ENCODE measurements around the gene MLXIP.
"Not testable (repeated sequence)": the region's sequence is repeated elsewhere in the genome, so short reads cannot be mapped to it uniquely, and the experiment has no call there.

MLXIP gene

DNA sequence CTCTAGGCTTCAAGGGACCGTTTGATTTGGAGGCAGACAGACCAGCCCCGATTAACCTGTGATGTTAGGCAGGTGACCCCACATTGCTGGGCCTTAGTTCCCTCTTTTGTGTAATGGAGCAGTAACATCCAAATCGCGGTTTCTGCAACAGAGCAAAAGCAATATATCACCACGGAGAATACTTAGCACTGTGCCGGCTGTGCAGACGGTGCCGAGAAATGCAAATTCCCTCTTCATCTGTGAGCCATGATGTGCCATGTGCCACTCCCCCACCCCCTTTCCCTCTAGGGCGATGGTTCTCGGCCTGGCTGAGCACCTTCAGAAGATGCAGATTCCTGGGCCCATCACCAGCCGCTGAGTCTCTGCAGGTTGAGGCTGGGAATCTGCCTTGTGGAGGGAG is 46.0 kb upstream of the MLXIP start:
- TF ChIP-seq CTCF (IDR thresholded peaks at IDR 0.05; ENCODE audit: low read depth, low read length) = no peak
- DNase-seq = no peak
- no peaks in the 10 kb centered on the region for H3K27me3 ChIP-seq (ENCODE audit: insufficient read depth, low read depth, severe bottlenecking)
- H3K9me3 ChIP-seq (ENCODE audit: severe bottlenecking) = no peaks in the 10 kb centered on the region
- H3K4me3 ChIP-seq (ENCODE audit: low read depth, low read length) = no peak overlapping the region
- peaks cover 18% of the 10 kb centered on the region for H3K36me3 ChIP-seq
- H3K27ac ChIP-seq = no peak overlapping the region

DNA sequence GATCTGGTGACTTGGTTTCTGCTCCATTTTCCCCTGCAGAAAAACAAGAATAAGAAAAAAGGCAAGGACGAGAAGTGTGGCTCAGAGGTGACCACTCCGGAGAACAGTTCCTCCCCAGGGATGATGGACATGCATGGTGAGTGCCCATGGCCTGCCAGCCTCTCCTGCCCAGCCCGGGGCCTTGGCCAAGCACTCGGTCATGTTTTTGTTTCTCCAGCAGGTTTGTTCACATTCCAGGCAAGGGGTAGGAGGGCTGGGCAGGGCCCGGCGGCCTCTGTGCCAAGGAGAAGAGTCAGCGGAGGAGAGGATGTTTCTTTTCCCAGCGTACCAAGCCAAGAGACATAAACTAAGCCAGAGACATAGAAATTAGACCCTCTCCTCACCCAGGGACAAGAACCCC is 43.3 kb upstream of the MLXIP start:
- no peaks in the 10 kb centered on the region for H3K27me3 ChIP-seq (ENCODE audit: insufficient read depth, low read depth, severe bottlenecking)
- TF ChIP-seq CTCF (IDR thresholded peaks at IDR 0.05; ENCODE audit: low read depth, low read length) = no peak
- peaks cover 23% of the 10 kb centered on the region for H3K36me3 ChIP-seq
- no peak for DNase-seq
- no peaks in the 10 kb centered on the region for H3K9me3 ChIP-seq (ENCODE audit: severe bottlenecking)
- H3K27ac ChIP-seq = no peak overlapping the region
- H3K4me3 ChIP-seq (ENCODE audit: low read depth, low read length) = no peak overlapping the region

DNA sequence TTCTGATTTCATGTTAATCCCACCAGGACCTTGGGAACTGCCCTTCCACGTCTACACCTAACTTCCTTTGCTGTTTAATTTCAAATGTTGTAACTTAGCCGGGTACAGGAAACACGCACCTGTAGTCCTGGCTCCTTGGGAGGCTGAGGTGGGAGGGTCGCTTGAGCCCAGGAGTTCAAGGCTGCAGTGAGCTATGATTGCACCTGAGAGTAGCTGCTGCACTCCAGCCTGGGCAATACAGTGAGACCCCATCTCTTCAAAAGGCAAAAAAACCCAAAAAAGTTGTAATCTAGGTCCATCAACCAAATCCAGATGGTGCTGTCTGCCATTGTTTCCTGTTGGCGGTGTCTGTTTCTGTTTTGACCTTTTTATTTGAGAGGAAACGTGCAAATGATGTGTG is 42.4 kb upstream of the MLXIP start:
- Histone ChIP-seq H3K27me3 (ENCODE audit: insufficient read depth, low read depth, severe bottlenecking) (no peaks in the 10 kb centered on the region), H3K9me3 (ENCODE audit: severe bottlenecking) (no peaks in the 10 kb centered on the region), H3K27ac (no peak overlapping the region), H3K4me3 (ENCODE audit: low read depth, low read length) (no peak overlapping the region), H3K36me3 (peaks cover 23% of the 10 kb centered on the region)
- TF ChIP-seq CTCF (IDR thresholded peaks at IDR 0.05; ENCODE audit: low read depth, low read length) = no peak
- DNase-seq = no peak

- H3K36me3 ChIP-seq = peaks cover 38% of the 10 kb centered on the region
- no peak for TF ChIP-seq CTCF (IDR thresholded peaks at IDR 0.05; ENCODE audit: low read depth, low read length)
- H3K27ac ChIP-seq = no peak overlapping the region
- DNase-seq = no peak
- H3K9me3 ChIP-seq (ENCODE audit: severe bottlenecking) = peaks cover 6% of the 10 kb centered on the region
- H3K4me3 ChIP-seq (ENCODE audit: low read depth, low read length) = no peak overlapping the region
- no peaks in the 10 kb centered on the region for H3K27me3 ChIP-seq (ENCODE audit: insufficient read depth, low read depth, severe bottlenecking)
Observed at GRCh38 chr12:122040579-122041386, 37.8 kb upstream of the MLXIP start.

GRCh38 chr12:122041458-122041857 is 37.1 kb upstream of the MLXIP start:
- not testable (repeated sequence) for DNase-seq; H3K27me3 ChIP-seq (ENCODE audit: insufficient read depth, low read depth, severe bottlenecking); H3K4me3 ChIP-seq (ENCODE audit: low read depth, low read length); H3K27ac ChIP-seq; H3K9me3 ChIP-seq (ENCODE audit: severe bottlenecking)
- H3K36me3 ChIP-seq = peaks cover 33% of the 10 kb centered on the region

- no peak for DNase-seq
- no peak for TF ChIP-seq CTCF (IDR thresholded peaks at IDR 0.05; ENCODE audit: low read depth, low read length)
- Histone ChIP-seq H3K27ac (no peak overlapping the region), H3K9me3 (ENCODE audit: severe bottlenecking) (peaks cover 6% of the 10 kb centered on the region), H3K4me3 (ENCODE audit: low read depth, low read length) (no peak overlapping the region), H3K27me3 (ENCODE audit: insufficient read depth, low read depth, severe bottlenecking) (no peaks in the 10 kb centered on the region), H3K36me3 (peaks cover 25% of the 10 kb centered on the region)
Observed at GRCh38 chr12:122042910-122043309, 35.6 kb upstream of the MLXIP start.
